ENCODE data around the gene YPEL3. TPM values are rescaled to one million over a fixed set of nuclear protein-coding genes. Genes with fewer than 3 reads are reported as not detected.

The YPEL3 gene
- total and polyA plus RNA-seq, 2 experiments from 2014 or later, result 20.1 to 82.1 TPM

DNA sequence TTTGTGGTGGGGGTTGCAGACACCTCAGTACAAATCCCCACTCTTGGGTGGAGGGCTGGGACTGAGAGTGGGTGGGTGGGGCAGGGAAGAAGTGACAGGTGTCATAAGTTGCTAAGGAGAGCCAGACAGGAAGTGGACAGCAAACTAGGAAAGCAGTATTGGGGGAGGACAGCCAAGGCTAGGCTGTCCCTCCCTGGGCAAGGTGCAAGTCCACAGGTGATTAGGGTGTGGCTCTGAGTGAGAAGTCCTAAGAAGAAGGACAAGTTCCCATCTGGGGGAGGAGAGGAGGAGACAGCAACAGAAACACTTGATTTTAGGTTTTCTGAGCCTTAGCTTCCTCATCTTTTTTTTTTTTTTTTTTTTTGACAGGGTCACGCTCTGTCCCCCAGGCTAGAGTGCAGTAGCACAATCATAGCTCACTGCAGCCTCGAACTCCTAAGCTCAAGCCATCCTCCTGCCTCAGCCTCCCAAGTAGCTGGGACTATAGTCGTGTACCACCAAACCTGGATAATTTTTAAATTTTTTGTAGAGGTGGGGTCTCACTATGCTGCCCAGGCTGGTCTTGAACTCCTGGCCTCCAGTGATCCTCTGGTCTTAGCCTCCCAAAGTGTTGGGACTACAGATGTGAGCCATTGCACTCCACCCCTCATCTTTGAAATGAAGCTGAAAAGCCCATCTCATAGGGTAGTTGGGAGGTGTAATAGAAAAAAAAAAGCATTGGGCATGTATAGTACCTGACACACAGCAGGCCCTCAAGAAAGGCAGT, 24.5 kb upstream of the YPEL3 start:
- 89% methylated on average over 3 of the region's 3 CpGs for WGBS (ENCODE audit: low lambda C conversion rate, missing lambda C conversion rate)
- Histone ChIP-seq H3K27ac (peak overlapping the region; percentile 96), H4K20me1 (ENCODE audit: insufficient read depth, poor library complexity, severe bottlenecking) (no peaks in the 10 kb centered on the region), H2AFZ (no peak overlapping the region), H3K4me1 (ENCODE audit: insufficient read depth) (peaks cover 38% of the 10 kb centered on the region), H3K4me3 (no peak overlapping the region), H3K36me3 (replicated peaks; ENCODE audit: insufficient read depth, low read depth) (no peaks in the 10 kb centered on the region), H3K4me2 (peak overlapping the region; percentile 59), H3K27me3 (no peaks in the 10 kb centered on the region), H3K9me3 (ENCODE audit: low read depth) (no peaks in the 10 kb centered on the region), H3K9me2 (replicated peaks; ENCODE audit: insufficient read depth) (no peaks in the 10 kb centered on the region), H3K79me2 (peaks cover 13% of the 10 kb centered on the region)
- DNase-seq (ENCODE audit: low spot score), result peak; percentile 82
- no peak for TF ChIP-seq EZH2phosphoT487 (IDR thresholded peaks at IDR 0.05; ENCODE audit: low read depth, severe bottlenecking, unreplicated experiment)
- TF ChIP-seq EZH2 (IDR thresholded peaks at IDR 0.05; ENCODE audit: borderline replicate concordance), result no peak
- TF ChIP-seq, protein P1, sequence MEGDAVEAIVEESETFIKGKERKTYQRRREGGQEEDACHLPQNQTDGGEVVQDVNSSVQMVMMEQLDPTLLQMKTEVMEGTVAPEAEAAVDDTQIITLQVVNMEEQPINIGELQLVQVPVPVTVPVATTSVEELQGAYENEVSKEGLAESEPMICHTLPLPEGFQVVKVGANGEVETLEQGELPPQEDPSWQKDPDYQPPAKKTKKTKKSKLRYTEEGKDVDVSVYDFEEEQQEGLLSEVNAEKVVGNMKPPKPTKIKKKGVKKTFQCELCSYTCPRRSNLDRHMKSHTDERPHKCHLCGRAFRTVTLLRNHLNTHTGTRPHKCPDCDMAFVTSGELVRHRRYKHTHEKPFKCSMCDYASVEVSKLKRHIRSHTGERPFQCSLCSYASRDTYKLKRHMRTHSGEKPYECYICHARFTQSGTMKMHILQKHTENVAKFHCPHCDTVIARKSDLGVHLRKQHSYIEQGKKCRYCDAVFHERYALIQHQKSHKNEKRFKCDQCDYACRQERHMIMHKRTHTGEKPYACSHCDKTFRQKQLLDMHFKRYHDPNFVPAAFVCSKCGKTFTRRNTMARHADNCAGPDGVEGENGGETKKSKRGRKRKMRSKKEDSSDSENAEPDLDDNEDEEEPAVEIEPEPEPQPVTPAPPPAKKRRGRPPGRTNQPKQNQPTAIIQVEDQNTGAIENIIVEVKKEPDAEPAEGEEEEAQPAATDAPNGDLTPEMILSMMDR (IDR thresholded peaks at IDR 0.05; ENCODE audit: poor library complexity), result no peak

DNA sequence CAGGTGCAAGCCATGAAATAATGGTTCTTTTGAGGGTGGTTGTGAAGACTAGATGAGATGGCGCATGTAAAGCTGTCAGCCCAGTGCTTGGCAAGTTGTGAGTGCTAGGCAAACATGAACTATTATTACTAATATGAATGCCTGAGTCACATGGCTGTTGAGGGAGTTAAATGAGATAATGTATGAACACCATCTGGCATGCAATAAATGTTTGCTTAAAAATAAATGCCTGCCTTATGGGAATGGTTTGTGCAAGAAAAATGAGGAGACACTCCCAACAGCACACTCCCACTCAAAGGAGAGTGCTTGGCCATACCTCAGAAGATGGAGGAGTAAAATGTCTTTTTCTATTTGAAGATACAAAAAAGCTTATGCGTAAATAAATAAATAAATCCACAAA, 23.4 kb upstream of the YPEL3 start:
- no peaks in the 10 kb centered on the region for H3K27me3 ChIP-seq
- no peaks in the 10 kb centered on the region for H3K9me2 ChIP-seq (replicated peaks; ENCODE audit: insufficient read depth)
- peaks cover 13% of the 10 kb centered on the region for H3K79me2 ChIP-seq
- H3K4me3 ChIP-seq, result no peak overlapping the region
- H4K20me1 ChIP-seq (ENCODE audit: insufficient read depth, poor library complexity, severe bottlenecking), result no peaks in the 10 kb centered on the region
- H3K4me2 ChIP-seq, result no peak overlapping the region
- TF ChIP-seq EZH2phosphoT487 (IDR thresholded peaks at IDR 0.05; ENCODE audit: low read depth, severe bottlenecking, unreplicated experiment) (no peak), EZH2 (IDR thresholded peaks at IDR 0.05; ENCODE audit: borderline replicate concordance) (no peak)
- TF ChIP-seq, protein P1 (IDR thresholded peaks at IDR 0.05; ENCODE audit: poor library complexity), result no peak
- H3K36me3 ChIP-seq (replicated peaks; ENCODE audit: insufficient read depth, low read depth), result no peaks in the 10 kb centered on the region
- no peak overlapping the region for H2AFZ ChIP-seq
- WGBS (ENCODE audit: low lambda C conversion rate, missing lambda C conversion rate), result 92% methylated on average over 2 of the region's 2 CpGs
- H3K9me3 ChIP-seq (ENCODE audit: low read depth), result no peaks in the 10 kb centered on the region
- H3K27ac ChIP-seq, result peak overlapping the region; percentile 94
- peaks cover 35% of the 10 kb centered on the region for H3K4me1 ChIP-seq (ENCODE audit: insufficient read depth)
- DNase-seq (ENCODE audit: low spot score), result no peak

DNA sequence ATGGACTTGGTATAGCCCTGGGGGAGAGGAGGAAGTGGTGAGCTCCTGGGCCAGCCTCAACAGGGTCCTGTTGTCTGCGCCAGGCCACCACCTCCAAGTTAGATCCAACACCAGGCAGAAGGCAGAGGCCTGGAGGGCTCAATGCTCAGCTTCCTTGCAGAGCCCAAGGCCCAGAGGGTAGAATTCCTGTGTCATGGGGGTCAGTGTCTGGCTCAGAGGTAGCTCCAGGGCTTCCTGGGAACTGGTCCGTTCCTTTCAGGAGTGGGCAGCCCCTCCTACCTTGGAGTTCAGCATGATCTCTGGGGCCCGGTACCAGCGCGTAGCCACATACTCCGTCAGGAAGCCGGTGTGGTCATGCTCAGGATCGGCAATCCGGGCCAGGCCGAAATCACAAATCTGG, 21.8 kb upstream of the YPEL3 start:
- 93% methylated on average over 10 of the region's 10 CpGs for WGBS (ENCODE audit: low lambda C conversion rate, missing lambda C conversion rate)
- H3K4me3 ChIP-seq, result no peak overlapping the region
- H3K27ac ChIP-seq, result no peak overlapping the region
- no peaks in the 10 kb centered on the region for H3K27me3 ChIP-seq
- peaks cover 10% of the 10 kb centered on the region for H3K79me2 ChIP-seq
- H3K4me2 ChIP-seq, result no peak overlapping the region
- H2AFZ ChIP-seq, result no peak overlapping the region
- DNase-seq (ENCODE audit: low spot score), result no peak
- no peaks in the 10 kb centered on the region for H3K9me2 ChIP-seq (replicated peaks; ENCODE audit: insufficient read depth)
- H3K36me3 ChIP-seq (replicated peaks; ENCODE audit: insufficient read depth, low read depth), result no peaks in the 10 kb centered on the region
- no peak for TF ChIP-seq EZH2phosphoT487 (IDR thresholded peaks at IDR 0.05; ENCODE audit: low read depth, severe bottlenecking, unreplicated experiment)
- H3K9me3 ChIP-seq (ENCODE audit: low read depth), result no peaks in the 10 kb centered on the region
- H4K20me1 ChIP-seq (ENCODE audit: insufficient read depth, poor library complexity, severe bottlenecking), result no peaks in the 10 kb centered on the region
- H3K4me1 ChIP-seq (ENCODE audit: insufficient read depth), result peaks cover 27% of the 10 kb centered on the region

DNA sequence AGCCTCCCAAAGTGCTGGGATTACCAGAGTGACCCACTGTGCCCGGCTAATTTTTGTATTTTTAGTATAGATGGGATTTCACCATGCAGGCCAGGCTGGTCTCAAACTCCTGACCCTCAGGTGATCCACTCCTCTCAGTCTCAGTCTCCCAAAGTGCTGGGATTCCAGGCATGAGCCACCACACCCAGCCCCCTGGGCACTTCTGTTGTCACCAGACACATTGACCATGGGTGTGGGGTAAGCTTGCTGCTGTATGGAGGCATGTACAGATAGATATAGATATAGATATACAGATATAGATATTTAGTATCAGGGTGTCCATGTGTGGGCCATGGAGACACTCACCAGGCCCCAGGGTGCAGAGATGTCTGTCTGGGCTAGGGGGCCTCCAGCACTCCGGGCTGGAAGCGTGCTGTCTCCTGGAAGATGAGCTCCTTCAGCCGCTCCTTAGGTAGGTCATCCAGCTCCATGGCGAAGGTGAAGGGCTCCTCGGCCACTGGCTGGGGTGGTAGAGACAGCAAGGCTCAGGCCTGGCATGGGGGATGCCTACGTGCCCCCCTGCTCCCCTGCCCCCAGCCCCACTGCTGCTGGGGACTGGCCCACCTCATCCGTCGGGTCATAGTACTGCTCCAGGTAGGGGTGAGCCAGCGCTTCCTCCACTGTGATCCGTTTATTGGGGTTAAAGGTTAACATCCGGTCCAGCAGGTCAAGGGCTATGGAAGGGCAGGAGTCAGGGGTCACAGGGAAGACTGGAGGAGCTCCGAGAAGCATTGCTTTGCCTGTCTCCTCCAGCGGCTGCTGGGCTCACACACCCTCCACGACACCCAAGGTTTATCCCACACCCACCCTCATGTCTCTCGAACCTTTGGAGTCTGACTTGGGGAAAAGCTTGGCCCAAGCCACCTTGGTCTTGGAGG, 20.5 kb upstream of the YPEL3 start:
- no peaks in the 10 kb centered on the region for H3K36me3 ChIP-seq (replicated peaks; ENCODE audit: insufficient read depth, low read depth)
- peaks cover 29% of the 10 kb centered on the region for H3K4me1 ChIP-seq (ENCODE audit: insufficient read depth)
- H3K4me3 ChIP-seq, result no peak overlapping the region
- no peaks in the 10 kb centered on the region for H3K9me2 ChIP-seq (replicated peaks; ENCODE audit: insufficient read depth)
- no peaks in the 10 kb centered on the region for H3K79me2 ChIP-seq
- 90% methylated on average over 16 of the region's 16 CpGs for WGBS (ENCODE audit: low lambda C conversion rate, missing lambda C conversion rate)
- H4K20me1 ChIP-seq (ENCODE audit: insufficient read depth, poor library complexity, severe bottlenecking), result no peaks in the 10 kb centered on the region
- no peak for DNase-seq (ENCODE audit: low spot score)
- no peak overlapping the region for H3K4me2 ChIP-seq
- peak overlapping the region; percentile 24 for H3K27ac ChIP-seq
- H3K9me3 ChIP-seq (ENCODE audit: low read depth), result no peaks in the 10 kb centered on the region
- TF ChIP-seq, protein P1 (IDR thresholded peaks at IDR 0.05; ENCODE audit: poor library complexity), result no peak
- TF ChIP-seq EZH2 (IDR thresholded peaks at IDR 0.05; ENCODE audit: borderline replicate concordance) (no peak), EZH2phosphoT487 (IDR thresholded peaks at IDR 0.05; ENCODE audit: low read depth, severe bottlenecking, unreplicated experiment) (no peak)
- H2AFZ ChIP-seq, result no peak overlapping the region
- no peaks in the 10 kb centered on the region for H3K27me3 ChIP-seq

All from hepatocyte (in vitro differentiated cells).